Panc1 (cell line): ENCODE measurements around the gene AMPD1.

ENCODE experiments used
- POLR2AphosphoS5 ChIP-seq: IDR thresholded peaks from 2 replicates; pipeline ENCODE4 v1.6.1; 2012; ENCODE audit warnings: mild to moderate bottlenecking, low read depth, low read length, moderate library complexity
- SIN3A ChIP-seq: IDR thresholded peaks from 2 replicates; pipeline ENCODE4 v1.6.1; 2012; ENCODE audit warnings: low read depth, mild to moderate bottlenecking, low read length, moderate library complexity, borderline replicate concordance; ENCODE audit not compliant: insufficient read depth
- TCF7L2 ChIP-seq: IDR thresholded peaks from 2 replicates; pipeline ENCODE4 v1.6.1; 2011; ENCODE audit warnings: mild to moderate bottlenecking, low read depth, low read length, inconsistent platforms
- TF ChIP-seq, protein P1 (sequence below), 2 experiments: IDR thresholded peaks; 2 replicates each; pipeline ENCODE4 v1.6.1; 2011 to 2012; ENCODE audit warnings: low read depth in 2 of 2, control low read depth in 1 of 2, low read length in 1 of 2, mild to moderate bottlenecking in 1 of 2, moderate library complexity in 1 of 2; ENCODE audit not compliant: insufficient read depth in 1 of 2
- TF ChIP-seq, protein P2 (sequence below): fragments of 450-650 bp; IDR thresholded peaks from 2 replicates; pipeline ENCODE4 v1.5.1; 2017; ENCODE audit warnings: mild to moderate bottlenecking

DNA sequence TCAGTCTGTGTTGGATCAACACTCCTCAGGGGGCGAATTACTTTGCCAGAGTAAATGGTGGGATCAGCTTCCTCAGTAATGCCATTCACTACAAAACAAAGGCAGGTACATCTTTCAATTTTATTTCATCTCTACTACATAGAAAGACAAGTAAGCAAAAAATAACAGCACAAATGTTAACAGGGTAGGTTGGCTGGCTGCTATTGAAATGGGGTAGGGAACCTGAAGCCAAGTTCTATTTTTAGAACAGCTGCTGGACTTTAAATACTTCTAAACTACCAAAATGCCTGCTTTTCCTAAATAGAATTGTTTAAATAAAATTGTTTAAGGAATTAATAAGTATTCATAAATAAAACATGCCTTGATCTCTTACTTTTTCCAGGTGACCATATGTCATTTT is 28.6 kb upstream of the AMPD1 start:
- TF ChIP-seq, protein P1, sequence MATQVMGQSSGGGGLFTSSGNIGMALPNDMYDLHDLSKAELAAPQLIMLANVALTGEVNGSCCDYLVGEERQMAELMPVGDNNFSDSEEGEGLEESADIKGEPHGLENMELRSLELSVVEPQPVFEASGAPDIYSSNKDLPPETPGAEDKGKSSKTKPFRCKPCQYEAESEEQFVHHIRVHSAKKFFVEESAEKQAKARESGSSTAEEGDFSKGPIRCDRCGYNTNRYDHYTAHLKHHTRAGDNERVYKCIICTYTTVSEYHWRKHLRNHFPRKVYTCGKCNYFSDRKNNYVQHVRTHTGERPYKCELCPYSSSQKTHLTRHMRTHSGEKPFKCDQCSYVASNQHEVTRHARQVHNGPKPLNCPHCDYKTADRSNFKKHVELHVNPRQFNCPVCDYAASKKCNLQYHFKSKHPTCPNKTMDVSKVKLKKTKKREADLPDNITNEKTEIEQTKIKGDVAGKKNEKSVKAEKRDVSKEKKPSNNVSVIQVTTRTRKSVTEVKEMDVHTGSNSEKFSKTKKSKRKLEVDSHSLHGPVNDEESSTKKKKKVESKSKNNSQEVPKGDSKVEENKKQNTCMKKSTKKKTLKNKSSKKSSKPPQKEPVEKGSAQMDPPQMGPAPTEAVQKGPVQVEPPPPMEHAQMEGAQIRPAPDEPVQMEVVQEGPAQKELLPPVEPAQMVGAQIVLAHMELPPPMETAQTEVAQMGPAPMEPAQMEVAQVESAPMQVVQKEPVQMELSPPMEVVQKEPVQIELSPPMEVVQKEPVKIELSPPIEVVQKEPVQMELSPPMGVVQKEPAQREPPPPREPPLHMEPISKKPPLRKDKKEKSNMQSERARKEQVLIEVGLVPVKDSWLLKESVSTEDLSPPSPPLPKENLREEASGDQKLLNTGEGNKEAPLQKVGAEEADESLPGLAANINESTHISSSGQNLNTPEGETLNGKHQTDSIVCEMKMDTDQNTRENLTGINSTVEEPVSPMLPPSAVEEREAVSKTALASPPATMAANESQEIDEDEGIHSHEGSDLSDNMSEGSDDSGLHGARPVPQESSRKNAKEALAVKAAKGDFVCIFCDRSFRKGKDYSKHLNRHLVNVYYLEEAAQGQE (IDR thresholded peaks at IDR 0.05; ENCODE audit: insufficient read depth in 1 of 2, low read depth in 2 of 2, low read length in 1 of 2): no peak
- TF ChIP-seq, protein P2, sequence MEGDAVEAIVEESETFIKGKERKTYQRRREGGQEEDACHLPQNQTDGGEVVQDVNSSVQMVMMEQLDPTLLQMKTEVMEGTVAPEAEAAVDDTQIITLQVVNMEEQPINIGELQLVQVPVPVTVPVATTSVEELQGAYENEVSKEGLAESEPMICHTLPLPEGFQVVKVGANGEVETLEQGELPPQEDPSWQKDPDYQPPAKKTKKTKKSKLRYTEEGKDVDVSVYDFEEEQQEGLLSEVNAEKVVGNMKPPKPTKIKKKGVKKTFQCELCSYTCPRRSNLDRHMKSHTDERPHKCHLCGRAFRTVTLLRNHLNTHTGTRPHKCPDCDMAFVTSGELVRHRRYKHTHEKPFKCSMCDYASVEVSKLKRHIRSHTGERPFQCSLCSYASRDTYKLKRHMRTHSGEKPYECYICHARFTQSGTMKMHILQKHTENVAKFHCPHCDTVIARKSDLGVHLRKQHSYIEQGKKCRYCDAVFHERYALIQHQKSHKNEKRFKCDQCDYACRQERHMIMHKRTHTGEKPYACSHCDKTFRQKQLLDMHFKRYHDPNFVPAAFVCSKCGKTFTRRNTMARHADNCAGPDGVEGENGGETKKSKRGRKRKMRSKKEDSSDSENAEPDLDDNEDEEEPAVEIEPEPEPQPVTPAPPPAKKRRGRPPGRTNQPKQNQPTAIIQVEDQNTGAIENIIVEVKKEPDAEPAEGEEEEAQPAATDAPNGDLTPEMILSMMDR: no peak
- TF ChIP-seq POLR2AphosphoS5 (no peak), TCF7L2 (no peak), SIN3A (no peak)
